Loucy (cell line): ENCODE results near the gene FAM162A.

ENCODE experiments used
- EZH2phosphoT487 ChIP-seq: fragments of 200-600 bp; IDR thresholded peaks from 2 replicates; pipeline ENCODE4 v1.6.1; 2018; ENCODE audit warnings: antibody characterized with exemption, mild to moderate bottlenecking, moderate library complexity, borderline replicate concordance
- TF ChIP-seq, protein P1 (sequence below): fragments of 200-600 bp; sonication (generic); conservative IDR thresholded peaks from 2 replicates; pipeline ENCODE4 v1.5.1; 2014; ENCODE audit warnings: mild to moderate bottlenecking, antibody characterized with exemption, low read length

DNA sequence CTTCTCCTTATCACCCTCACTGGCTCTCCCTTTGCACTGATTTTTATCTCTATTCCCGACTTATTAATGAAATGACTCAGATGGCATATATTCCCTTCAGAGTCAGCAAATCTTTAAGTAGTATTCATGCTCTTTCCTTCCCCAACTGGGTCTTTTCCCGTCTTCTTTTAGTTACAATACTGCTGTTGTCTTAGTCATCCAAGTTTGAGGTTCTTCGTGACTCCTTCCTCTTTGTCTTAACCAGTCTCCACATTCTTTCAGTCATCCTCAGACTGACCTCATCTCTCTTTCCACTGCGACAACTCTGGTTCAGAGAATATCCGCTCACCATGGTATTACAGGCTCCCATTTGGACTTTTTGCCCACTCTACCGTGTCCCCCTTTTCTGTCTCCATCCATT, 19.5 kb downstream of the FAM162A start:
- TF ChIP-seq, protein P1, sequence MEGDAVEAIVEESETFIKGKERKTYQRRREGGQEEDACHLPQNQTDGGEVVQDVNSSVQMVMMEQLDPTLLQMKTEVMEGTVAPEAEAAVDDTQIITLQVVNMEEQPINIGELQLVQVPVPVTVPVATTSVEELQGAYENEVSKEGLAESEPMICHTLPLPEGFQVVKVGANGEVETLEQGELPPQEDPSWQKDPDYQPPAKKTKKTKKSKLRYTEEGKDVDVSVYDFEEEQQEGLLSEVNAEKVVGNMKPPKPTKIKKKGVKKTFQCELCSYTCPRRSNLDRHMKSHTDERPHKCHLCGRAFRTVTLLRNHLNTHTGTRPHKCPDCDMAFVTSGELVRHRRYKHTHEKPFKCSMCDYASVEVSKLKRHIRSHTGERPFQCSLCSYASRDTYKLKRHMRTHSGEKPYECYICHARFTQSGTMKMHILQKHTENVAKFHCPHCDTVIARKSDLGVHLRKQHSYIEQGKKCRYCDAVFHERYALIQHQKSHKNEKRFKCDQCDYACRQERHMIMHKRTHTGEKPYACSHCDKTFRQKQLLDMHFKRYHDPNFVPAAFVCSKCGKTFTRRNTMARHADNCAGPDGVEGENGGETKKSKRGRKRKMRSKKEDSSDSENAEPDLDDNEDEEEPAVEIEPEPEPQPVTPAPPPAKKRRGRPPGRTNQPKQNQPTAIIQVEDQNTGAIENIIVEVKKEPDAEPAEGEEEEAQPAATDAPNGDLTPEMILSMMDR: no peak
- TF ChIP-seq EZH2phosphoT487: no peak
